ENCODE results near the gene TEKT2.

TEKT2 gene

GRCh38 chr1:36083635-36084496 lies at the start of gene TEKT2:
Gene TEKT2, plus strand, starts transcription at chr1:36084094. Its CDS starts 828 bp downstream, at chr1:36084922.
- H3K27ac Mint-ChIP-seq: no peak within 1 kb of the TSS
- H3K4me1 Mint-ChIP-seq: peaks cover 4% of the 10 kb centered on the region
- H3K9me3 Mint-ChIP-seq: no peaks in the 10 kb centered on the region
- H3K27me3 Mint-ChIP-seq: peaks cover 18% of the 10 kb centered on the region
- H3K36me3 Mint-ChIP-seq: no peaks in the 10 kb centered on the region
- H3K4me3 Mint-ChIP-seq: no peak within 1 kb of the TSS

GRCh38 chr1:36034692-36035091 lies 49.2 kb upstream of the TEKT2 start:
- Mint-ChIP-seq H3K9me3 (no peaks in the 10 kb centered on the region), H3K27me3 (no peaks in the 10 kb centered on the region), H3K36me3 (peaks cover 13% of the 10 kb centered on the region), H3K4me3 (no peak overlapping the region), H3K4me1 (no peaks in the 10 kb centered on the region), H3K27ac (no peak overlapping the region)

GRCh38 chr1:36035154-36035553 lies 48.7 kb upstream of the TEKT2 start:
- H3K36me3 Mint-ChIP-seq: peaks cover 14% of the 10 kb centered on the region

GRCh38 chr1:36040238-36040637 lies 43.7 kb upstream of the TEKT2 start:
- Mint-ChIP-seq H3K27ac (no peak overlapping the region), H3K27me3 (no peaks in the 10 kb centered on the region), H3K9me3 (no peaks in the 10 kb centered on the region), H3K4me3 (no peak overlapping the region), H3K4me1 (no peaks in the 10 kb centered on the region), H3K36me3 (peaks cover 12% of the 10 kb centered on the region)

More at GRCh38 chr1:36035154-36035553, 48.7 kb upstream of the TEKT2 start:
- Mint-ChIP-seq H3K9me3 (no peaks in the 10 kb centered on the region), H3K27me3 (no peaks in the 10 kb centered on the region), H3K4me3 (no peak overlapping the region), H3K4me1 (no peaks in the 10 kb centered on the region), H3K27ac (no peak overlapping the region)

- Mint-ChIP-seq H3K9me3 (no peaks in the 10 kb centered on the region), H3K36me3 (peaks cover 27% of the 10 kb centered on the region), H3K4me3 (no peak overlapping the region), H3K4me1 (no peaks in the 10 kb centered on the region), H3K27ac (no peak overlapping the region), H3K27me3 (no peaks in the 10 kb centered on the region)
Observed at GRCh38 chr1:36051821-36052220, 32.1 kb upstream of the TEKT2 start.

- Mint-ChIP-seq H3K4me1 (no peaks in the 10 kb centered on the region), H3K36me3 (peaks cover 16% of the 10 kb centered on the region), H3K27ac (no peak overlapping the region), H3K4me3 (no peak overlapping the region), H3K27me3 (no peaks in the 10 kb centered on the region), H3K9me3 (no peaks in the 10 kb centered on the region)
Observed at GRCh38 chr1:36053978-36054377, 29.9 kb upstream of the TEKT2 start.

- Mint-ChIP-seq H3K36me3 (peaks cover 15% of the 10 kb centered on the region), H3K27ac (no peak overlapping the region), H3K27me3 (no peaks in the 10 kb centered on the region), H3K4me1 (no peaks in the 10 kb centered on the region), H3K9me3 (no peaks in the 10 kb centered on the region), H3K4me3 (no peak overlapping the region)
Observed at GRCh38 chr1:36055706-36056105, 28.2 kb upstream of the TEKT2 start.

- peaks cover 3% of the 10 kb centered on the region for H3K36me3 Mint-ChIP-seq
- H3K4me1 Mint-ChIP-seq: no peaks in the 10 kb centered on the region
Observed at GRCh38 chr1:36062315-36062714, 21.6 kb upstream of the TEKT2 start.

GRCh38 chr1:36067871-36068270 lies 16.0 kb upstream of the TEKT2 start:
- Mint-ChIP-seq H3K27me3 (no peaks in the 10 kb centered on the region), H3K27ac (no peak overlapping the region), H3K4me1 (no peaks in the 10 kb centered on the region), H3K4me3 (no peak overlapping the region), H3K36me3 (peaks cover 1% of the 10 kb centered on the region), H3K9me3 (no peaks in the 10 kb centered on the region)

More at GRCh38 chr1:36062315-36062714, 21.6 kb upstream of the TEKT2 start:
- no peaks in the 10 kb centered on the region for H3K27me3 Mint-ChIP-seq
- H3K27ac Mint-ChIP-seq: no peak overlapping the region
- no peaks in the 10 kb centered on the region for H3K9me3 Mint-ChIP-seq
- no peak overlapping the region for H3K4me3 Mint-ChIP-seq

- H3K9me3 Mint-ChIP-seq: no peaks in the 10 kb centered on the region
- H3K36me3 Mint-ChIP-seq: peaks cover 1% of the 10 kb centered on the region
- no peaks in the 10 kb centered on the region for H3K4me1 Mint-ChIP-seq
- H3K27ac Mint-ChIP-seq: no peak overlapping the region
- H3K4me3 Mint-ChIP-seq: no peak overlapping the region
- H3K27me3 Mint-ChIP-seq: no peaks in the 10 kb centered on the region
Observed at GRCh38 chr1:36068866-36069265, 15.0 kb upstream of the TEKT2 start.

GRCh38 chr1:36070349-36070748 lies 13.5 kb upstream of the TEKT2 start:
- no peaks in the 10 kb centered on the region for H3K36me3 Mint-ChIP-seq
- no peaks in the 10 kb centered on the region for H3K9me3 Mint-ChIP-seq
- no peak overlapping the region for H3K27ac Mint-ChIP-seq
- H3K4me3 Mint-ChIP-seq: no peak overlapping the region
- H3K4me1 Mint-ChIP-seq: no peaks in the 10 kb centered on the region
- no peaks in the 10 kb centered on the region for H3K27me3 Mint-ChIP-seq

- H3K27me3 Mint-ChIP-seq: peaks cover 5% of the 10 kb centered on the region
- no peaks in the 10 kb centered on the region for H3K36me3 Mint-ChIP-seq
- no peak overlapping the region for H3K27ac Mint-ChIP-seq
- no peaks in the 10 kb centered on the region for H3K4me1 Mint-ChIP-seq
- no peaks in the 10 kb centered on the region for H3K9me3 Mint-ChIP-seq
- no peak overlapping the region for H3K4me3 Mint-ChIP-seq
Observed at GRCh38 chr1:36076979-36077573, 6.8 kb upstream of the TEKT2 start.

GRCh38 chr1:36080236-36080635 lies 3.7 kb upstream of the TEKT2 start:
- H3K27ac Mint-ChIP-seq: no peak overlapping the region
- H3K36me3 Mint-ChIP-seq: no peaks in the 10 kb centered on the region
- H3K27me3 Mint-ChIP-seq: peaks cover 16% of the 10 kb centered on the region
- no peaks in the 10 kb centered on the region for H3K4me1 Mint-ChIP-seq
- no peaks in the 10 kb centered on the region for H3K9me3 Mint-ChIP-seq
- no peak overlapping the region for H3K4me3 Mint-ChIP-seq

GRCh38 chr1:36080801-36081200 lies 3.1 kb upstream of the TEKT2 start:
- H3K27me3 Mint-ChIP-seq: peaks cover 16% of the 10 kb centered on the region
- H3K36me3 Mint-ChIP-seq: no peaks in the 10 kb centered on the region
- H3K4me1 Mint-ChIP-seq: no peaks in the 10 kb centered on the region
- no peak overlapping the region for H3K4me3 Mint-ChIP-seq
- no peak overlapping the region for H3K27ac Mint-ChIP-seq
- no peaks in the 10 kb centered on the region for H3K9me3 Mint-ChIP-seq

- Mint-ChIP-seq H3K27me3 (peaks cover 18% of the 10 kb centered on the region), H3K27ac (no peak overlapping the region), H3K4me1 (peaks cover 2% of the 10 kb centered on the region), H3K4me3 (no peak overlapping the region), H3K9me3 (no peaks in the 10 kb centered on the region), H3K36me3 (no peaks in the 10 kb centered on the region)
Observed at GRCh38 chr1:36081926-36082485, 1.9 kb upstream of the TEKT2 start.

GRCh38 chr1:36083219-36083618 lies 675 bp upstream of the TEKT2 start:
- no peaks in the 10 kb centered on the region for H3K9me3 Mint-ChIP-seq
- peaks cover 4% of the 10 kb centered on the region for H3K4me1 Mint-ChIP-seq
- peaks cover 18% of the 10 kb centered on the region for H3K27me3 Mint-ChIP-seq
- H3K27ac Mint-ChIP-seq: no peak overlapping the region
- H3K36me3 Mint-ChIP-seq: no peaks in the 10 kb centered on the region
- H3K4me3 Mint-ChIP-seq: no peak overlapping the region

Data from activated naive CD4-positive, alpha-beta T cell treated with anti-CD3 and anti-CD28 coated beads, Interleukin-2, amount 50 U/mL, for 24 hours (primary cell).